BJ (cell line): ENCODE data around the gene CTNS. TPM values are rescaled to one million over a fixed set of nuclear protein-coding genes. Genes with fewer than 3 reads are reported as not detected.

Source experiments
- CTCF ChIA-PET: fragments of 350-600 bp; formaldehyde crosslinking; extraction: SDS; loops from one replicate; lab custom pipeline; 2021; ENCODE audit warnings: antibody characterized with exemption, inconsistent platforms; lab: Yijun Ruan, JAX
- POLR2A ChIA-PET: fragments of 300-600 bp; sonication (Branson Sonifier 250); formaldehyde crosslinking; extraction: SDS; loops from one replicate; lab custom pipeline; 2021; ENCODE audit warnings: antibody characterized with exemption; lab: Charles Lee
- DNase-seq: peaks from one replicate; pipeline ENCODE4 v3.0.0-alpha.2; 2011; ENCODE audit warnings: low read depth
- H3K27me3 ChIP-seq: 2 replicates; pipeline ENCODE4 v1.6.0; 2011; ENCODE audit warnings: low read length; ENCODE audit not compliant: control insufficient read depth, insufficient read depth
- H3K36me3 ChIP-seq: 2 replicates; pipeline ENCODE4 v1.5.1; 2011; ENCODE audit warnings: low read length; ENCODE audit not compliant: control insufficient read depth, insufficient read depth
- H3K4me3 ChIP-seq: 2 replicates; pipeline ENCODE4 v1.5.1; 2011; ENCODE audit warnings: low read depth, mild to moderate bottlenecking, control low read depth, low read length
- polyA plus RNA-seq: library from polyadenylated mRNA; depleted of rRNA; stranded (reverse); fragments of >200 nt; gene quantifications from 2 replicates; pipeline ENCODE4 v1.2.3, GENCODE V29; 2011
- TF ChIP-seq, protein P1 (sequence below): IDR thresholded peaks from 2 replicates; pipeline ENCODE4 v1.5.1; 2011; ENCODE audit warnings: low read depth, mild to moderate bottlenecking, control low read depth, inconsistent platforms, low read length, moderate library complexity; ENCODE audit not compliant: insufficient read depth

Gene CTNS
- polyA plus RNA-seq, 1 experiment = 5.0 TPM

- Histone ChIP-seq H3K4me3 (no peak overlapping the region), H3K36me3 (no peaks in the 10 kb centered on the region), H3K27me3 (no peaks in the 10 kb centered on the region)
- ChIA-PET CTCF (interaction anchor here (1.0 kb wide), 1 partner anchor 9 kb away, joined by 4 read pairs; no protein-coding TSS in a partner anchor), POLR2A (no interaction called here)
- TF ChIP-seq, protein P1, sequence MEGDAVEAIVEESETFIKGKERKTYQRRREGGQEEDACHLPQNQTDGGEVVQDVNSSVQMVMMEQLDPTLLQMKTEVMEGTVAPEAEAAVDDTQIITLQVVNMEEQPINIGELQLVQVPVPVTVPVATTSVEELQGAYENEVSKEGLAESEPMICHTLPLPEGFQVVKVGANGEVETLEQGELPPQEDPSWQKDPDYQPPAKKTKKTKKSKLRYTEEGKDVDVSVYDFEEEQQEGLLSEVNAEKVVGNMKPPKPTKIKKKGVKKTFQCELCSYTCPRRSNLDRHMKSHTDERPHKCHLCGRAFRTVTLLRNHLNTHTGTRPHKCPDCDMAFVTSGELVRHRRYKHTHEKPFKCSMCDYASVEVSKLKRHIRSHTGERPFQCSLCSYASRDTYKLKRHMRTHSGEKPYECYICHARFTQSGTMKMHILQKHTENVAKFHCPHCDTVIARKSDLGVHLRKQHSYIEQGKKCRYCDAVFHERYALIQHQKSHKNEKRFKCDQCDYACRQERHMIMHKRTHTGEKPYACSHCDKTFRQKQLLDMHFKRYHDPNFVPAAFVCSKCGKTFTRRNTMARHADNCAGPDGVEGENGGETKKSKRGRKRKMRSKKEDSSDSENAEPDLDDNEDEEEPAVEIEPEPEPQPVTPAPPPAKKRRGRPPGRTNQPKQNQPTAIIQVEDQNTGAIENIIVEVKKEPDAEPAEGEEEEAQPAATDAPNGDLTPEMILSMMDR = no peak
- DNase-seq = no peak
Measured at GRCh38 chr17:3691617-3692067, 55.1 kb downstream of the CTNS start.

DNA sequence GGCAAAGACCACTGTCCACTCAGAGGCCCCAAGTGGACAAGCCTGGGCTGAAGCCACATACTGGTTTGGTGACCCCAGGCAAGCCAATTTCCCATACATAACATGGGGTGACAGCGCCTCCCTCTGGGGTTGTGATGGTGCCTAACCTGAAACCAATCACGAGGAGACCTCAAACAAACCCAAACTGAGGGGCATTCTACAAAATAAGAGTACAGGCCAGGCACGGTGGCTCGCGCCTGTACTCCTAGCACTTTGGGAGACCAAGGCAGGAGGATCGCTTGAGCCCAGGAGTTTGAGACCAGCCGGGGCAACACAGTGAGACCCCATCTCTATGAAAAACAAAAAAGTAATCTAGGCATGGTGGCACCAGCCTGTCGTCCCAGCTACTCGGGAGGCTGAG lies 55.8 kb downstream of the CTNS start:
- DNase-seq = no peak
- TF ChIP-seq, protein P1 = no peak
- ChIA-PET POLR2A (no interaction called here), CTCF (interaction anchor here (1.0 kb wide), 1 partner anchor 10 kb away, joined by 4 read pairs; no protein-coding TSS in a partner anchor)
- H3K4me3 ChIP-seq = no peak overlapping the region
- peaks cover 2% of the 10 kb centered on the region; the same call in 1 of the 2 replicates for H3K27me3 ChIP-seq
- no peaks in the 10 kb centered on the region for H3K36me3 ChIP-seq

DNA sequence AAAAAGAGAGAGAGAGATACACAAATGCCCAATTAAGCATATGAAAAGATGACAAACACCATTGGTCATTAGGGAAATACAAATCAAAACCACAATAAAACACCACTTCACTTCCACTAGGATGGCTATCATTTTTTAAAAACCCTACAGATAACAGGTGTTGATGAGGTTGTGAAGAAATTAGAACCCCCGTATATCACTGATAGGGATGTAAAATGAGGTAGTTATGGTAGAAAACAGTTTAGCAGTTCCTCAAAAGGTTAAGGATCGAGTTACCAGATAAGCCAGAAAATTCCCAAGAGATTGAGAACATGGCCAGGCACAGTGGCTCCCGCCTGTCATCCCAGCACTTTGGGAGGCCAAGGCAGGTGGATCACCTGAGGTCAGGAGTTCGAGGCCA lies 56.6 kb downstream of the CTNS start:
- ChIA-PET POLR2A (no interaction called here), CTCF (no interaction called here)
- TF ChIP-seq, protein P1 = no peak

DNA sequence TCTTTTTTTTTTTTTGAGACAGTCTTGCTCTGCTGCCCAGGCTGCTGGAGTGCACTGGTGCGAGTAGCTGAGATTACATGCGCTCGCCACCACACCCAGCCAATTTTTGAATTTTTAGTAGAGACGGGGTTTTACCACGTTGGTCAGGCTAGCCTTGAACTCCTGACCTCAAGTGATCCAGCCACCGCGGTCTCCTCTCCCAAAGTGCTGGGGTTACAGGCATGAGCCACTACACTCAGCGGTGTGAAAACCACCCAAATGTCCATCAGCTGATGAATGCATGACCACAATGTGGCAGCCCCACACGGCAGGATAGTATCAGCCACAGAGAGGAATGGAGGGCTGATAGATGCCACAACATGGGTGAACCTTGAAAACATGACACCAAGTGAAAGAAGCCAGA lies 57.3 kb downstream of the CTNS start:
- Histone ChIP-seq H3K4me3 (no peak overlapping the region), H3K27me3 (peaks cover 2% of the 10 kb centered on the region; the same call in 1 of the 2 replicates), H3K36me3 (no peaks in the 10 kb centered on the region)
- TF ChIP-seq, protein P1 = no peak
- ChIA-PET POLR2A (no interaction called here), CTCF (interaction anchor here (4.2 kb wide), 1 partner anchor 10 kb away, joined by 26 read pairs; no protein-coding TSS in a partner anchor)
- DNase-seq = no peak

More for the DNA sequence above, 56.6 kb downstream of the CTNS start:
- H3K4me3 ChIP-seq = no peak overlapping the region
- DNase-seq = no peak
- peaks cover 2% of the 10 kb centered on the region; the same call in 1 of the 2 replicates for H3K27me3 ChIP-seq
- no peaks in the 10 kb centered on the region for H3K36me3 ChIP-seq

GRCh38 chr17:3695129-3695722 lies 58.7 kb downstream of the CTNS start:
- DNase-seq = no peak
- CTCF ChIA-PET = interaction anchor here (1.1 to 4.2 kb wide), 2 partner anchors 12 to 159 kb away, joined by 3 to 26 read pairs; no protein-coding TSS in a partner anchor

More at GRCh38 chr17:3695129-3695722, 58.7 kb downstream of the CTNS start:
- Histone ChIP-seq H3K36me3 (no peaks in the 10 kb centered on the region), H3K27me3 (peaks cover 2% of the 10 kb centered on the region; the same call in 1 of the 2 replicates), H3K4me3 (peak overlapping the region; percentile 58)
- POLR2A ChIA-PET = no interaction called here
- TF ChIP-seq, protein P1 = no peak
